Measurements from ENCODE around the gene SAP25. TPM values are rescaled to one million over a fixed set of nuclear protein-coding genes. Genes with fewer than 3 reads are reported as not detected.
A peak's percentile ranks its signal among the peaks of the same experiment; 100 is the strongest.

The SAP25 gene
- total and polyA plus RNA-seq, 2 of the 8 experiments (the other 6 are each of a cell fraction or from before 2014, with no cell fraction given) = 3.6 to 5.8 TPM

GRCh38 chr7:100571829-100572116, 1.9 kb downstream of the SAP25 start:
- TF ChIP-seq NRF1 (IDR thresholded peaks at IDR 0.05; ENCODE audit: low read depth, low read length) = no peak
- TF ChIP-seq RNF2 (IDR thresholded peaks at IDR 0.05; ENCODE audit: borderline replicate concordance, low read depth, low read length, missing control alignments, poor library complexity, severe bottlenecking) = no peak
- no peak for TF ChIP-seq BRCA1 (IDR thresholded peaks at IDR 0.05; ENCODE audit: low read depth, low read length)
- no peak for TF ChIP-seq KDM4A (IDR thresholded peaks at IDR 0.05; ENCODE audit: low read depth, low read length, severe bottlenecking)
- TF ChIP-seq POLR2A (IDR thresholded peaks at IDR 0.05; ENCODE audit: control extremely low read depth in 1 of 2, low read depth in 2 of 2, low read length in 2 of 2) = no peak
- no peak for TF ChIP-seq JUN (IDR thresholded peaks at IDR 0.05; ENCODE audit: low read depth, low read length)
- Histone ChIP-seq H3K4me3 (ENCODE audit: extremely low read depth in 1 of 4, insufficient read depth in 2 of 4, low read depth in 3 of 4, low read length in 4 of 4) (peak overlapping the region in 1 of 4 experiments; percentile 26; a peak in 1 of 8 replicates), H3K79me1 (ENCODE audit: low read depth, low read length) (peaks cover 4% of the 10 kb centered on the region; the same call in 1 of the 2 replicates), H3K9me3 (ENCODE audit: insufficient read depth in 2 of 2, low read depth in 1 of 2, low read length in 1 of 2) (no peaks in the 10 kb centered on the region), H3K23me2 (ENCODE audit: low read depth, low read length) (peaks cover 8% of the 10 kb centered on the region; the same call in 1 of the 2 replicates), H2BK15ac (ENCODE audit: low read length) (0 out of 2 replicates have a peak overlapping the region, but pooled peaks have one; percentile 88), H3K18ac (ENCODE audit: extremely low read depth, low read length) (0 out of 2 replicates have a peak overlapping the region, but pooled peaks have one; percentile 14), H3K23ac (ENCODE audit: insufficient read length) (no peak overlapping the region), H2BK12ac (ENCODE audit: low read depth, low read length) (peak overlapping the region; percentile 92; the same call in 1 of the 2 replicates), H3K56ac (replicated peaks; ENCODE audit: insufficient read length, low read depth, low read length) (no peak overlapping the region), H2BK5ac (ENCODE audit: low read depth, low read length) (peak overlapping the region; percentile 12; the same call in 1 of the 2 replicates), H3K4ac (replicated peaks; ENCODE audit: insufficient read length, low read depth, low read length) (peak overlapping the region; percentile 46), H3K4me2 (ENCODE audit: insufficient read depth in 1 of 2, low read depth in 2 of 2, low read length in 2 of 2) (peak overlapping the region; percentile 74 to 96; a peak in 3 of 4 replicates), H2BK120ac (replicated peaks; ENCODE audit: low read depth, low read length) (peak overlapping the region; percentile 47), H3K27ac (ENCODE audit: low read depth, low read length) (no peak overlapping the region), H4K91ac (replicated peaks; ENCODE audit: insufficient read length, low read length) (no peak overlapping the region), H3K4me1 (replicated peaks in 1 of 4; ENCODE audit: control insufficient read depth in 3 of 4, insufficient read depth in 4 of 4, low read length in 3 of 4) (peaks cover 0 to 41% (median 27%) of the 10 kb centered on the region in 4 experiments; a peak in 6 of 7 replicates), H2AK5ac (ENCODE audit: low read depth, low read length) (0 out of 2 replicates have a peak overlapping the region, but pooled peaks have one; percentile 20), H4K5ac (ENCODE audit: insufficient read length, low read depth, low read length) (no peak overlapping the region), H4K20me1 (replicated peaks in 1 of 2; ENCODE audit: control insufficient read depth in 1 of 2, insufficient read depth in 2 of 2, low read length in 2 of 2) (peaks cover 0 to 6% of the 10 kb centered on the region in 2 experiments), H4K8ac (ENCODE audit: extremely low read depth, insufficient read depth, low read length) (no peak overlapping the region), H2BK20ac (ENCODE audit: low read length) (peak overlapping the region; percentile 86; the same call in 1 of the 2 replicates), H2AFZ (ENCODE audit: low read length) (no peak overlapping the region), H3K27me3 (replicated peaks in 1 of 4; ENCODE audit: control insufficient read depth in 3 of 4, extremely low read depth in 1 of 4, insufficient read depth in 3 of 4, low read length in 3 of 4) (peaks cover 0 to 4% (median under 1%) of the 10 kb centered on the region in 4 experiments; a peak in 1 of 7 replicates), H3K9ac (replicated peaks in 1 of 4; ENCODE audit: extremely low read depth in 1 of 4, low read depth in 3 of 4, low read length in 3 of 4) (peak overlapping the region in 1 of 4 experiments; percentile 9; a peak in 1 of 7 replicates), H3K14ac (ENCODE audit: insufficient read length) (no peak overlapping the region), H3K36me3 (ENCODE audit: control insufficient read depth in 2 of 4, insufficient read depth in 4 of 4, low read length in 3 of 4) (peaks cover 0 to 15% (median 6%) of the 10 kb centered on the region in 4 experiments; a peak in 5 of 8 replicates), H3K79me2 (ENCODE audit: control insufficient read depth in 1 of 2, insufficient read depth in 2 of 2, low read length in 2 of 2) (no peaks in the 10 kb centered on the region)
- ChIA-PET CTCF (ENCODE audit: partially characterized antibody) (interaction anchor here (0.9 to 4.8 kb wide), 13 partner anchors 9 to 121 kb away, joined by 3 to 53 read pairs (median 5); partner anchors contain the start of genes FBXO24 and LRCH4), POLR2A (ENCODE audit: partially characterized antibody) (interaction anchor here (0.7 to 4.8 kb wide), 14 partner anchors 13 to 229 kb away, joined by 3 to 83 read pairs (median 5); partner anchors contain the start of genes FBXO24, LRCH4, PCOLCE and ZCWPW1)
- DNase-seq (ENCODE audit: low read depth in 1 of 2, low spot score in 2 of 2) (no peak), FAIRE-seq (no peak)
- 94% methylated on average over 2 of the region's 2 CpGs; no CpG with 5 or more reads in 1 of the 2 experiments for WGBS, 2 experiments (ENCODE audit: extremely low coverage in 1 of 2, insufficient coverage in 1 of 2, insufficient read length in 1 of 2, insufficient replicate concordance in 2 of 2, low coverage in 1 of 2, low lambda C conversion rate in 2 of 2, missing lambda C conversion rate in 1 of 2)
